ENCODE data around the gene KRTAP1-1. TPM values are rescaled to one million over a fixed set of nuclear protein-coding genes. Genes with fewer than 3 reads are reported as not detected.

KRTAP1-1 gene
- not detected in 5 replicates for total RNA-seq (2022; extraction: Qiagen RNA extraction)

GRCh38 chr17:41040783-41041571 is at the start of gene KRTAP1-1:
Gene KRTAP1-1 (minus strand): TSS chr17:41041450. CDS start chr17:41041397, 53 bp downstream.

GRCh38 chr17:41084100-41084856 is 43.0 kb upstream of the KRTAP1-1 start, which contains the start of gene KRTAP4-7:
Gene KRTAP4-7 (plus strand): TSS chr17:41084150. CDS start chr17:41084207, 57 bp downstream.

GRCh38 chr17:41065829-41066624 is 24.8 kb upstream of the KRTAP1-1 start, which contains the start of gene KRTAP2-4:
Gene KRTAP2-4 (minus strand): TSS chr17:41065879. CDS start chr17:41065845, 34 bp downstream.

GRCh38 chr17:41060052-41060604 is 18.9 kb upstream of the KRTAP1-1 start, which contains the start of gene KRTAP2-3:
Gene KRTAP2-3 (minus strand): TSS chr17:41060114. CDS start chr17:41060050, 64 bp downstream.

GRCh38 chr17:41055130-41055529 is 13.9 kb upstream of the KRTAP1-1 start, which contains the start of gene KRTAP2-2:
Gene KRTAP2-2 (minus strand): TSS chr17:41055230. CDS start chr17:41055211, 19 bp downstream.

GRCh38 chr17:41046735-41047465 is 5.7 kb upstream of the KRTAP1-1 start, which contains the start of gene KRTAP2-1:
Gene KRTAP2-1 (minus strand): TSS chr17:41047316. CDS start chr17:41047267, 49 bp downstream.

GRCh38 chr17:41034346-41034935 is 6.8 kb downstream of the KRTAP1-1 start, which contains the start of gene KRTAP1-3:
Gene KRTAP1-3 (minus strand): TSS chr17:41034874. CDS start chr17:41034821, 53 bp downstream.

GRCh38 chr17:41029633-41030245 is 11.5 kb downstream of the KRTAP1-1 start, which contains the start of gene KRTAP1-4:
Gene KRTAP1-4 (minus strand): TSS chr17:41030195. CDS start chr17:41030078, 117 bp downstream.

GRCh38 chr17:41026715-41027471 is 14.4 kb downstream of the KRTAP1-1 start, which contains the start of gene KRTAP1-5:
Gene KRTAP1-5 (minus strand): TSS chr17:41027208. CDS start chr17:41027155, 53 bp downstream.

GRCh38 chr17:41008811-41009210 is 32.4 kb downstream of the KRTAP1-1 start, which contains the start of gene KRTAP3-1:
Gene KRTAP3-1 (minus strand): TSS chr17:41009128. CDS start chr17:41009074, 54 bp downstream.

GRCh38 chr17:40999563-40999962 is 41.7 kb downstream of the KRTAP1-1 start, which contains the start of gene KRTAP3-2:
Gene KRTAP3-2 (minus strand): TSS chr17:40999906. CDS start chr17:40999853, 53 bp downstream.

GRCh38 chr17:40993839-40994238 is 47.4 kb downstream of the KRTAP1-1 start, which contains the start of gene KRTAP3-3:
Gene KRTAP3-3 (minus strand): TSS chr17:40994164. CDS start chr17:40994097, 67 bp downstream.

Other genes starting within 250 kb of the KRTAP1-1 start
- gene KRT28, start 241.5 kb downstream of the KRTAP1-1 start, total RNA-seq (2022; extraction: Qiagen RNA extraction), result not detected in 5 replicates
- gene KRT10, start 218.8 kb downstream of the KRTAP1-1 start, total RNA-seq (2022; extraction: Qiagen RNA extraction), result 66.5 to 79.2 TPM (median 70.8 TPM) in 5 replicates
- gene KRT12, start 174.2 kb downstream of the KRTAP1-1 start, total RNA-seq (2022; extraction: Qiagen RNA extraction), result not detected in 5 replicates
- gene KRT20, start 156.2 kb downstream of the KRTAP1-1 start, total RNA-seq (2022; extraction: Qiagen RNA extraction), result 0.11 to 0.49 TPM (median 0.19 TPM) in 5 replicates
- gene KRT23, start 103.8 kb downstream of the KRTAP1-1 start, total RNA-seq (2022; extraction: Qiagen RNA extraction), result 0.07 to 0.18 TPM (median 0.08 TPM) in 5 replicates
- not detected in 5 replicates for gene KRT39, start 74.5 kb downstream of the KRTAP1-1 start, total RNA-seq (2022; extraction: Qiagen RNA extraction)
- gene KRT40, start 57.1 kb downstream of the KRTAP1-1 start, total RNA-seq (2022; extraction: Qiagen RNA extraction), result not detected in 5 replicates
- gene KRTAP3-3, start 47.3 kb downstream of the KRTAP1-1 start, total RNA-seq (2022; extraction: Qiagen RNA extraction), result not detected in 5 replicates
- gene KRTAP3-2, start 41.5 kb downstream of the KRTAP1-1 start, total RNA-seq (2022; extraction: Qiagen RNA extraction), result 0.16 to 0.41 TPM (median 0.28 TPM) in 4 of 5 replicates, not detected in the other
- not detected in 5 replicates for gene KRTAP3-1, start 32.3 kb downstream of the KRTAP1-1 start, total RNA-seq (2022; extraction: Qiagen RNA extraction)
- gene KRTAP1-5, start 14.2 kb downstream of the KRTAP1-1 start, total RNA-seq (2022; extraction: Qiagen RNA extraction), result not detected in 5 replicates
- not detected in 5 replicates for gene KRTAP1-4, start 11.3 kb downstream of the KRTAP1-1 start, total RNA-seq (2022; extraction: Qiagen RNA extraction)
- not detected in 5 replicates for gene KRTAP1-3, start 6.6 kb downstream of the KRTAP1-1 start, total RNA-seq (2022; extraction: Qiagen RNA extraction)
- gene KRTAP2-1, start 5.9 kb upstream of the KRTAP1-1 start, total RNA-seq (2022; extraction: Qiagen RNA extraction), result not detected in 5 replicates
- not detected in 5 replicates for gene KRTAP2-2, start 13.8 kb upstream of the KRTAP1-1 start, total RNA-seq (2022; extraction: Qiagen RNA extraction)
- 0.18 TPM in 1 of 5 replicates, not detected in the others for gene KRTAP2-3, start 18.7 kb upstream of the KRTAP1-1 start, total RNA-seq (2022; extraction: Qiagen RNA extraction)
- gene KRTAP2-4, start 24.4 kb upstream of the KRTAP1-1 start, total RNA-seq (2022; extraction: Qiagen RNA extraction), result not detected in 5 replicates
- not detected in 5 replicates for gene KRTAP4-7, start 42.7 kb upstream of the KRTAP1-1 start, total RNA-seq (2022; extraction: Qiagen RNA extraction)
- gene KRTAP4-8, start 56.7 kb upstream of the KRTAP1-1 start, total RNA-seq (2022; extraction: Qiagen RNA extraction), result not detected in 5 replicates
- gene KRTAP4-16, start 60.8 kb upstream of the KRTAP1-1 start, total RNA-seq (2022; extraction: Qiagen RNA extraction), result not detected in 5 replicates
- not detected in 5 replicates for gene KRTAP4-9, start 63.9 kb upstream of the KRTAP1-1 start, total RNA-seq (2022; extraction: Qiagen RNA extraction)
- gene KRTAP4-11, start 76.9 kb upstream of the KRTAP1-1 start, total RNA-seq (2022; extraction: Qiagen RNA extraction), result not detected in 5 replicates
- not detected in 5 replicates for gene KRTAP4-12, start 82.7 kb upstream of the KRTAP1-1 start, total RNA-seq (2022; extraction: Qiagen RNA extraction)
- not detected in 5 replicates for gene KRTAP4-6, start 99.1 kb upstream of the KRTAP1-1 start, total RNA-seq (2022; extraction: Qiagen RNA extraction)
- not detected in 5 replicates for gene KRTAP4-5, start 108.4 kb upstream of the KRTAP1-1 start, total RNA-seq (2022; extraction: Qiagen RNA extraction)
- not detected in 5 replicates for gene KRTAP4-4, start 119.3 kb upstream of the KRTAP1-1 start, total RNA-seq (2022; extraction: Qiagen RNA extraction)
- not detected in 5 replicates for gene KRTAP4-3, start 126.8 kb upstream of the KRTAP1-1 start, total RNA-seq (2022; extraction: Qiagen RNA extraction)
- gene KRTAP4-2, start 136.8 kb upstream of the KRTAP1-1 start, total RNA-seq (2022; extraction: Qiagen RNA extraction), result not detected in 5 replicates
- 0.14 to 0.25 TPM (median 0.24 TPM) in 3 of 5 replicates, not detected in the others for gene KRTAP4-1, start 143.5 kb upstream of the KRTAP1-1 start, total RNA-seq (2022; extraction: Qiagen RNA extraction)
- gene KRTAP9-1, start 148.4 kb upstream of the KRTAP1-1 start, total RNA-seq (2022; extraction: Qiagen RNA extraction), result not detected in 5 replicates
- gene KRTAP9-2, start 185.2 kb upstream of the KRTAP1-1 start, total RNA-seq (2022; extraction: Qiagen RNA extraction), result not detected in 5 replicates
- gene KRTAP9-3, start 191.0 kb upstream of the KRTAP1-1 start, total RNA-seq (2022; extraction: Qiagen RNA extraction), result not detected in 5 replicates
- not detected in 5 replicates for gene KRTAP9-8, start 196.5 kb upstream of the KRTAP1-1 start, total RNA-seq (2022; extraction: Qiagen RNA extraction)
- gene KRTAP9-4, start 208.2 kb upstream of the KRTAP1-1 start, total RNA-seq (2022; extraction: Qiagen RNA extraction), result not detected in 5 replicates
- not detected in 5 replicates for gene KRTAP9-9, start 213.9 kb upstream of the KRTAP1-1 start, total RNA-seq (2022; extraction: Qiagen RNA extraction)
- not detected in 5 replicates for gene KRTAP9-6, start 223.9 kb upstream of the KRTAP1-1 start, total RNA-seq (2022; extraction: Qiagen RNA extraction)
- not detected in 5 replicates for gene KRTAP9-7, start 234.2 kb upstream of the KRTAP1-1 start, total RNA-seq (2022; extraction: Qiagen RNA extraction)